ENCODE data around the gene NOM1.

DNA sequence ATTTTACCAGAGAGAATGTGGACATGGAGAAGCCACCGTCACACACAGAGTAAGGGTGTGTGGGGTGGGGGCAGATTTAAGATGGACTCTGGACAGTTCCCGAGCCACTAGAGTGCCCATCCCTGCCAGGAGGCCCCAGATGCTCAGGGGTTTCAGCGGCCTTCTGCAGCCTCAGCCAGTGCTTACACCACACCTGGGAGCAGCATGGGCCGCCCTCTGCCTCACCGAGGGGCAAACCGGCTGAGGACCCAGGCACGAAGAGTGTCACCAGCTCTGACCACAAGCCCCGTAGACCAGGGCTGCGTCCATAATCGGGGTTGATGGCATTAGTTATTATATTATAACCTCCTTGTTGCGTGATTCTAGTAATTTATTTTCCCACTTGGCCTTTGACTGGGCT is 67.6 kb downstream of the NOM1 start:
- TF ChIP-seq, protein P1, sequence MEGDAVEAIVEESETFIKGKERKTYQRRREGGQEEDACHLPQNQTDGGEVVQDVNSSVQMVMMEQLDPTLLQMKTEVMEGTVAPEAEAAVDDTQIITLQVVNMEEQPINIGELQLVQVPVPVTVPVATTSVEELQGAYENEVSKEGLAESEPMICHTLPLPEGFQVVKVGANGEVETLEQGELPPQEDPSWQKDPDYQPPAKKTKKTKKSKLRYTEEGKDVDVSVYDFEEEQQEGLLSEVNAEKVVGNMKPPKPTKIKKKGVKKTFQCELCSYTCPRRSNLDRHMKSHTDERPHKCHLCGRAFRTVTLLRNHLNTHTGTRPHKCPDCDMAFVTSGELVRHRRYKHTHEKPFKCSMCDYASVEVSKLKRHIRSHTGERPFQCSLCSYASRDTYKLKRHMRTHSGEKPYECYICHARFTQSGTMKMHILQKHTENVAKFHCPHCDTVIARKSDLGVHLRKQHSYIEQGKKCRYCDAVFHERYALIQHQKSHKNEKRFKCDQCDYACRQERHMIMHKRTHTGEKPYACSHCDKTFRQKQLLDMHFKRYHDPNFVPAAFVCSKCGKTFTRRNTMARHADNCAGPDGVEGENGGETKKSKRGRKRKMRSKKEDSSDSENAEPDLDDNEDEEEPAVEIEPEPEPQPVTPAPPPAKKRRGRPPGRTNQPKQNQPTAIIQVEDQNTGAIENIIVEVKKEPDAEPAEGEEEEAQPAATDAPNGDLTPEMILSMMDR (IDR thresholded peaks at IDR 0.05; ENCODE audit: low read depth, low read length), result no peak
- no peak for TF ChIP-seq EZH2phosphoT487 (IDR thresholded peaks at IDR 0.05; ENCODE audit: low read depth)
